Lung (tissue), 12 donors: ENCODE results near the gene CA10. TPM values are rescaled to one million over a fixed set of nuclear protein-coding genes. Genes with fewer than 3 reads are reported as not detected.

ENCODE experiments used
- ATAC-seq: fragments of 200-7000 bp; cut with Tn5 transposase; one replicate; pipeline ENCODE4 v1.9.1; 2020; ENCODE audit warnings: moderate number of reproducible peaks; ENCODE audit not compliant: insufficient read depth, low FRiP score
- DNase-seq, 3 donors: peaks; one replicate each; pipeline ENCODE4 v3.0.0-alpha.2; 2013 to 2017
- H3K27ac ChIP-seq, 2 donors: one replicate each; pipeline ENCODE4 v1.5.1; 2013; ENCODE audit warnings: mild to moderate bottlenecking in 2 of 2, moderate library complexity in 2 of 2, control low read depth in 1 of 2, inconsistent platforms in 1 of 2, low read depth in 1 of 2, low read length in 1 of 2
- H3K27me3 ChIP-seq, 3 donors: one replicate each; pipeline ENCODE4 v1.5.1; 2013; ENCODE audit warnings: low read length in 2 of 3; ENCODE audit not compliant: control insufficient read depth in 3 of 3, insufficient read depth in 3 of 3
- H3K36me3 ChIP-seq, 4 donors: one replicate each; pipeline ENCODE4 v1.5.1; 2013; ENCODE audit warnings: low read length in 4 of 4, mild to moderate bottlenecking in 1 of 4, moderate library complexity in 1 of 4; ENCODE audit not compliant: control insufficient read depth in 4 of 4, insufficient read depth in 4 of 4
- H3K4me1 ChIP-seq, 5 donors: one replicate each; pipeline ENCODE4 v1.5.1; 2013; ENCODE audit warnings: low read length in 5 of 5, mild to moderate bottlenecking in 2 of 5, moderate library complexity in 1 of 5; ENCODE audit not compliant: control insufficient read depth in 5 of 5, insufficient read depth in 5 of 5
- H3K4me3 ChIP-seq: one replicate; pipeline ENCODE4 v1.5.1; 2013; ENCODE audit warnings: mild to moderate bottlenecking, control low read depth, moderate library complexity
- H3K9ac ChIP-seq, 2 donors: one replicate each; pipeline ENCODE4 v1.5.1; 2013; ENCODE audit warnings: low read length in 2 of 2, control low read depth in 1 of 2; ENCODE audit not compliant: insufficient read depth in 1 of 2
- H3K9me3 ChIP-seq, 4 donors: one replicate each; pipeline ENCODE4 v1.5.1; 2013; ENCODE audit warnings: low read length in 3 of 4, mild to moderate bottlenecking in 1 of 4, moderate library complexity in 1 of 4; ENCODE audit not compliant: control insufficient read depth in 4 of 4, insufficient read depth in 3 of 4
- CTCF ChIP-seq: IDR thresholded peaks from 2 replicates; pipeline ENCODE4 v1.5.1; 2012; ENCODE audit warnings: mild to moderate bottlenecking; ENCODE audit errors: control extremely low read depth, extremely low read depth
- WGBS, 2 donors: extraction: QIAGEN DNeasy Blood & Tissue Kit; methylation state at CpG; one replicate each; pipeline ENCODE4 v1.1.7; 2013; 5-methylcytosine and 5-hydroxymethylcytosine counted together
- polyA plus RNA-seq, 2 donors: library from polyadenylated mRNA; stranded (reverse); fragments of 200-250 nt; gene quantifications; one replicate each; pipeline ENCODE4 v1.2.1, GENCODE V29; 2013
- total RNA-seq, 2 donors: library from RNA; depleted of rRNA in 1 of 2; stranded (reverse); fragments of >200 nt in 1 of 2; gene quantifications; one replicate each; pipeline ENCODE4 v1.2.1, GENCODE V29; 2014 to 2021
- donor health status: control.
- donor health status: control.
- donor health status: Bipolar disorder and iron deficiency.
- donor health status: healthy.
- donor health status: DM: yes; HTN: yes; CAD: no.

The CA10 gene
- total and polyA plus RNA-seq, 4 donors = 0.04 to 0.17 TPM; not detected in 2

- DNase-seq = no peak
- WGBS, 2 donors = 29 to 37% methylated on average over 5 of the region's 5 CpGs
- Histone ChIP-seq H3K27ac (no peak overlapping the region), H3K9ac (no peak overlapping the region), H3K27me3 (peaks cover 0 to 5% (median 0%) of the 10 kb centered on the region in 3 donors), H3K4me3 (no peak overlapping the region), H3K9me3 (no peaks in the 10 kb centered on the region), H3K36me3 (no peaks in the 10 kb centered on the region), H3K4me1 (no peaks in the 10 kb centered on the region)
- no peak for ATAC-seq
- no peak for TF ChIP-seq CTCF
Measured at GRCh38 chr17:51630101-51630671, 528.3 kb downstream of the CA10 start.

GRCh38 chr17:51629232-51629631, 529.3 kb downstream of the CA10 start:
- H3K4me3 ChIP-seq = no peak overlapping the region
- H3K27ac ChIP-seq = no peak overlapping the region
- no peaks in the 10 kb centered on the region for H3K4me1 ChIP-seq
- DNase-seq = no peak
- H3K27me3 ChIP-seq = peaks cover 0 to 5% (median 0%) of the 10 kb centered on the region in 3 donors
- 31 to 54% methylated on average over 3 of the region's 3 CpGs for WGBS, 2 donors
- no peaks in the 10 kb centered on the region for H3K36me3 ChIP-seq
- no peaks in the 10 kb centered on the region for H3K9me3 ChIP-seq
- H3K9ac ChIP-seq = no peak overlapping the region
- no peak for TF ChIP-seq CTCF
- no peak for ATAC-seq

GRCh38 chr17:51627779-51628178, 530.7 kb downstream of the CA10 start:
- no peak for DNase-seq
- no peak for ATAC-seq
- no peaks in the 10 kb centered on the region for H3K4me1 ChIP-seq
- H3K36me3 ChIP-seq = no peaks in the 10 kb centered on the region
- no peak for TF ChIP-seq CTCF
- H3K27me3 ChIP-seq = no peaks in the 10 kb centered on the region
- no peaks in the 10 kb centered on the region for H3K9me3 ChIP-seq
- no peak overlapping the region for H3K27ac ChIP-seq
- H3K9ac ChIP-seq = no peak overlapping the region
- 66 to 84% methylated on average over 1 of the region's 1 CpG for WGBS, 2 donors
- no peak overlapping the region for H3K4me3 ChIP-seq

GRCh38 chr17:51618476-51618875, 540.0 kb downstream of the CA10 start:
- DNase-seq (no peak), ATAC-seq (no peak)
- Histone ChIP-seq H3K9me3 (no peaks in the 10 kb centered on the region), H3K4me3 (no peak overlapping the region), H3K27ac (no peak overlapping the region), H3K27me3 (peaks cover 0 to 3% (median 0%) of the 10 kb centered on the region in 3 donors), H3K36me3 (no peaks in the 10 kb centered on the region), H3K4me1 (no peaks in the 10 kb centered on the region), H3K9ac (no peak overlapping the region)
- TF ChIP-seq CTCF = no peak
- 41 to 56% methylated on average over 1 of the region's 1 CpG for WGBS, 2 donors
